ENCODE data around the gene ZNF230.

ZNF230 gene

DNA sequence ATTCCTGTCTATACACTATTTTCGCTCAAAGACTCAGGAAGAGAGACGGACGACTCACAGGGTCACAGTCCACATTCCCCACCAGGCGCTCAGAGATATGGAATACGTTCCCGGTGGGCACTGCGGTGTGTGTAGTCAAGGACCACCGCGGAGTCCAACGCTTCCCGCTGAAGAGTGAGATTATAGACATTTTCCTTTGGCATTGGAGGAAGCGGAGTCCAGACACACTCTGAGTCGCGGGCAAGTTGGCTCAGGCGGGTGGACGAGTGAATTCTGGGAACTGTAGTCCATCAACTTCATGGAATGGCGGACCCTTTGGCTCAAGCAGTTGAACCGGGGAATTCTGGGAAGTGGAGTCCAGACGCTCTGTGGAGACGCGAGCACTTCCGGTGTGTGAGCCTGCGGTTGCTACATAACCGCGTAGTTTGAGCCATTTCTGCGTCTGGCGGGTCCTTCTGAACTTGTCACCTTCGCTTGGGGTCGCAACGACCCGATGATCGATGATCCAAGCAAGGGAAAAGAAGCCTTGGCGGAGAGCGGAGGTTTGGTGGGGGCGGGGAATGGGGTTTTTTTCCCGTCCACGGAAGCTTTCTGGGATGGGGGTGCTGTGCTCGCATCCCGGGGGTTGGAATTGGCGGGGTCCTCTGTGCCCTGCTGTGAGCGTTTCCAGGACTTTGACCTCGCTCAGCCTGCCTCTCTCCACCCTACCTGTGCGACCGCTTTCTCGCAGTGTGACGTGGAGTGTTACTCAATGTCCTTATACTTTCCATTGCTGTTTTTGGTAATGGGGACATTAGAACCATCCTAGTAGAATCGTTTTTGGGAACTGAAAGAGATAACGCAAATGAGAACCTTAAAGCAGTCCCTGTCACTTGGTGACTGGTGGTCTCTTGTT is at the start of gene ZNF230:
TSS of gene ZNF230 (plus strand) at position 392 of the 895 bp plus-strand sequence. CDS start 4,122 bp downstream, outside the sequence.
- peak within 1 kb of the TSS; percentile 67 for H3K27ac ChIP-seq
- TF ChIP-seq, protein P1, sequence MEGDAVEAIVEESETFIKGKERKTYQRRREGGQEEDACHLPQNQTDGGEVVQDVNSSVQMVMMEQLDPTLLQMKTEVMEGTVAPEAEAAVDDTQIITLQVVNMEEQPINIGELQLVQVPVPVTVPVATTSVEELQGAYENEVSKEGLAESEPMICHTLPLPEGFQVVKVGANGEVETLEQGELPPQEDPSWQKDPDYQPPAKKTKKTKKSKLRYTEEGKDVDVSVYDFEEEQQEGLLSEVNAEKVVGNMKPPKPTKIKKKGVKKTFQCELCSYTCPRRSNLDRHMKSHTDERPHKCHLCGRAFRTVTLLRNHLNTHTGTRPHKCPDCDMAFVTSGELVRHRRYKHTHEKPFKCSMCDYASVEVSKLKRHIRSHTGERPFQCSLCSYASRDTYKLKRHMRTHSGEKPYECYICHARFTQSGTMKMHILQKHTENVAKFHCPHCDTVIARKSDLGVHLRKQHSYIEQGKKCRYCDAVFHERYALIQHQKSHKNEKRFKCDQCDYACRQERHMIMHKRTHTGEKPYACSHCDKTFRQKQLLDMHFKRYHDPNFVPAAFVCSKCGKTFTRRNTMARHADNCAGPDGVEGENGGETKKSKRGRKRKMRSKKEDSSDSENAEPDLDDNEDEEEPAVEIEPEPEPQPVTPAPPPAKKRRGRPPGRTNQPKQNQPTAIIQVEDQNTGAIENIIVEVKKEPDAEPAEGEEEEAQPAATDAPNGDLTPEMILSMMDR (conservative IDR thresholded peaks at IDR 0.05): no peak

DNA sequence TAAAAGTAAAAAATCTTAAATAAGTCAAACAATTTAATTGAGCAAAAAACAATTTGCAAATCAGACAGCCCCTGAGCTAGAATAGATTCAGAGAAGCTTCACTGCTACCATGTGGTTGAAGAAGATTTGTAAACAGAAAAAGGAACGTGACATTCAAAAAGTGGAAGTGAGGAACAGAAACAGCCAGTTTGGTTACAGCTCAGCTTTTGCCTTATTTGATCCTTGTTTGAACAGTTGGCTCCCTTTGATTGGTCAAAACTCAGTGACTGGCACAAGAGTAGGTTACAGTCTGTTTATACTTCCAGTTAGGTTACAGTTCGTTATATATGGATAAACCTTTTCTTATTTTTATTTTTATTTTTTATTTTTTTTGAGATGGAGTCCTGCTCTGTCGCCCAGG is 45.9 kb upstream of the ZNF230 start:
- TF ChIP-seq, protein P1 (conservative IDR thresholded peaks at IDR 0.05): no peak
- H3K27ac ChIP-seq: no peak overlapping the region

DNA sequence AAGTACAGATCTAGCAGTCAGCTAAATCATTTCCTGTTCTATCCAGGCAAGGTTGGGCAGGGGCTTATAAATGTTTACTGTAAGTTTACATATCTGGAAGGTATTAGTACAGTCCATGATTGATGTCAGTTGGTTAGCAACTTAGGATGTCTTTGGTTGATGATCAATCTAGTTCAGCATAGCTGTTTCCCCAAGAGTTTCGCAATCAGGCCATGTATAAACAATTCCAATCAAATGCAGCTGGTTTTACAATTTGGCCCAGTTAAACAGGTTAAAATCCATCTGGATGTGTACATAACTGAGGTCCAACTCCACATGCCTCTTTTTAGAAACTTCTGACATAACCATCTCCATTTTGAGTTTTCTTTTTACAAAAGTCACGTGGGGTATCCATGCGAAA is 44.9 kb upstream of the ZNF230 start:
- TF ChIP-seq, protein P1 (conservative IDR thresholded peaks at IDR 0.05): no peak
- H3K27ac ChIP-seq: no peak overlapping the region

DNA sequence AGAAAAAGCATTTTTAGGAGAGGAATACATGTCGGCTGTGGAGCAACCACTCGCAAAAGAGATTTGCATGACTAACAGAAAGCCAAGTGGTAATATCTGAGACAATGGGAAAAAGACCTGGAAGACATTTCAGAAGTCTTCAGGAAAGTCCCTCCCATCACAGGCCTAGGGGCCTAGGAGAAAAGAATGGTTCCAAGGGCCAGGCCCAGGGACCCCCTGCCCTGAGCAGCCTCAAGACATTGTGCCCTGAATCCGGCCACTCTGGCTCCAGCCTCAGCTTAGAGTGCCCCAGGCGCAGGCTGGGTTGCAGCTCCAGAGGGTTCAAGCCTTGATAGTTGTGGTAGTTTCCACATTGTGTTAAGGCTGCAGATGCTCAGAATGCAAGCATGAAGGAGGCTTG is 42.3 kb upstream of the ZNF230 start:
- TF ChIP-seq, protein P1 (conservative IDR thresholded peaks at IDR 0.05): no peak
- H3K27ac ChIP-seq: no peak overlapping the region

DNA sequence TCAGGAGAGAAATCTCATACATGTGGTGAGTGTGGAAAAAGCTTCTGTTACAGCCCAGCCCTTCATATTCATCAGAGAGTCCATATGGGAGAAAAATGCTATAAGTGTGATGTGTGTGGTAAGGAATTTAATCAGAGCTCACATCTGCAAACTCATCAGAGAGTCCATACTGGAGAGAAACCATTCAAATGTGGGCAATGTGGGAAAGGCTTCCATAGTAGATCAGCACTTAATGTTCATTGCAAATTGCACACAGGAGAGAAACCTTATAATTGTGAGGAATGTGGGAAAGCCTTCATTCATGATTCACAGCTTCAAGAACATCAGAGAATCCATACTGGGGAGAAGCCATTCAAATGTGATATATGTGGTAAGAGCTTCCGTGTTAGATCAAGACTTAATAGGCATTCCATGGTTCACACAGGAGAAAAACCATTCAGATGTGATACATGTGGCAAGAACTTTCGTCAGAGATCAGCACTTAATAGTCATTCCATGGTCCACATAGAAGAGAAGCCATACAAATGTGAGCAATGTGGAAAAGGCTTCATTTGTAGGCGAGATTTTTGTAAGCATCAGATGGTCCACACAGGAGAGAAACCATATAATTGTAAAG is 36.6 kb upstream of the ZNF230 start:
- H3K27ac ChIP-seq: no peak overlapping the region
- TF ChIP-seq, protein P1 (conservative IDR thresholded peaks at IDR 0.05): no peak

DNA sequence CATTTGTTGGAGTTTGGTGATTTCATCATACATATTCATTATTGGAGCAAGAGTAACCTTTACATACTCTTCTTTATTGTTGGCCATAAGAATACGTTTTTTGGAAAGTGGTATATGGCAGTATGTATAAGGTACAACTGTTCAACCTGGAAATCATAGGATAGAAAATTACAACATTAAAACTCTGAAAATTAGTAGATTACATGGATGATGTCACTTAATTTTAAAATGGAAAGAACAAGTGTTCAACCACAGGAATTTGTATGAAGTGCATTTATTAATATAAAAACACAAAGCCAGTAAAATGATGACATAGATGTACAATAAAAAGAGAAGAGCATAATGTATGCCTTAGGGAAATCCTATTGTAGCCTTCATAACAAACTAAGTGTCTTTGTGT is 26.0 kb upstream of the ZNF230 start:
- no peak overlapping the region for H3K27ac ChIP-seq
- TF ChIP-seq, protein P1 (conservative IDR thresholded peaks at IDR 0.05): no peak

DNA sequence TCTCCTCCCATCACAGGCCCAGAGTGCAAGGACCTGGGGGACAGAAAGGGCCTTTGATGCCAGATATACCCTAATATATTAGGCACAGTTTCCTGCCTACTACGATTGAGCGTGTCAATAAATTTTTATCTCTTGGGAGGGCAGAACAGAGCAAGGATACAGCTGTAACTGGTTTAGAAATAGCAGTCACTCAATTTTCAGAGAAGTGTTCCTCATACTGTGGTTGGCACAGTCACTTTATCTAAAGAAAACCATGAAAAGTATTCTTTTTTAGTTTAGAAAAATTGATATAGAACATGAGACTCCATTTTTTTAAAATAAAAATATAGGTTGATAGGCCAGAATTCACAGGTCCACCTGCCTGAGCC is 19.2 kb upstream of the ZNF230 start:
- peak overlapping the region; percentile 60; the same call in 1 of the 2 replicates for H3K27ac ChIP-seq
- TF ChIP-seq, protein P1 (conservative IDR thresholded peaks at IDR 0.05): no peak
